Stomach (tissue), 9 donors: ENCODE data around the gene ITPKB. TPM values are rescaled to one million over a fixed set of nuclear protein-coding genes. Genes with fewer than 3 reads are reported as not detected.
A peak's percentile ranks its signal among the peaks of the same experiment; 100 is the strongest.

Experiments used
- DNase-seq, 2 donors: peaks; one replicate each; pipeline versions ENCODE4 v3.0.0 to v3.0.0-alpha.2; 2013 to 2019
- H3K27ac ChIP-seq, 5 donors: fragments of 200-600 bp in 4 of 5; sonication (generic) in 4 of 5; one replicate each; pipeline ENCODE4 v1.5.1; 2013 to 2019; ENCODE audit warnings: mild to moderate bottlenecking in 1 of 5, moderate library complexity in 1 of 5
- H3K27me3 ChIP-seq, 3 donors: fragments of 200-600 bp; sonication (generic); one replicate each; pipeline ENCODE4 v1.5.1; 2017 to 2019; ENCODE audit warnings: mixed run types in 1 of 3
- H3K36me3 ChIP-seq, 4 donors: fragments of 200-600 bp; sonication (generic); 1 replicate in 3 of 4; 2 replicates in 1 of 4; pipeline ENCODE4 v1.5.1; 2016 to 2019
- H3K4me1 ChIP-seq, 4 donors: fragments of 200-600 bp; sonication (generic); one replicate each; pipeline ENCODE4 v1.5.1; 2016 to 2019
- H3K4me3 ChIP-seq, 4 donors: fragments of 200-600 bp; sonication (generic) in 3 of 4; one replicate each; pipeline ENCODE4 v1.5.1; 2016 to 2019; ENCODE audit warnings: mild to moderate bottlenecking in 1 of 4
- H3K9me3 ChIP-seq, 4 donors: fragments of 200-600 bp; sonication (generic); one replicate each; pipeline ENCODE4 v1.5.1; 2016 to 2019
- CTCF ChIP-seq, 7 experiments: fragments of 450-650 bp in 4 of 7; fragments of 200-600 bp in 3 of 7; sonication (generic) in 3 of 7; IDR thresholded peaks; one replicate each; pipeline ENCODE4 v1.5.1; 2016 to 2019; ENCODE audit warnings: antibody characterized with exemption in 7 of 7, control low read depth in 2 of 7, mild to moderate bottlenecking in 1 of 7
- EP300 ChIP-seq: sonication (generic); formaldehyde crosslinking; IDR thresholded peaks from one replicate; pipeline ENCODE4 v1.6.1; 2017; ENCODE audit warnings: antibody characterized with exemption
- POLR2A ChIP-seq, 4 donors: fragments of 450-650 bp; IDR thresholded peaks; one replicate each; pipeline ENCODE4 v1.6.1; 2016; ENCODE audit warnings: antibody characterized with exemption in 4 of 4, control low read depth in 2 of 4, mild to moderate bottlenecking in 1 of 4, moderate library complexity in 1 of 4
- POLR2AphosphoS5 ChIP-seq, 3 donors: sonication (generic); formaldehyde crosslinking; IDR thresholded peaks; one replicate each; pipeline ENCODE4 v1.6.1; 2016; ENCODE audit warnings: antibody characterized with exemption in 3 of 3
- WGBS, 5 donors: extraction: QIAGEN DNeasy Blood & Tissue Kit in 3 of 5; methylation state at CpG; one replicate each; pipeline versions ENCODE4 v1.1.5 to v1.1.7; 2013 to 2018; 5-methylcytosine and 5-hydroxymethylcytosine counted together
- intact Hi-C: fragments of 100-400 bp; cut with DNase I; formaldehyde crosslinking; loops from one replicate; pipeline ENCODE4 v1.15.1; 2023; ENCODE audit warnings: low total_unique reads
- polyA plus RNA-seq, 3 donors: library from polyadenylated mRNA; stranded (reverse); fragments of 200-250 nt; gene quantifications; one replicate each; pipeline ENCODE4 v1.2.3, GENCODE V29; 2013
- total RNA-seq, 5 donors: library from RNA; depleted of rRNA; stranded (reverse); fragments of >200 nt; gene quantifications; one replicate each; pipeline versions ENCODE4 v1.1.0 to v1.2.3, GENCODE V29; 2014 to 2016
- donor health status: healthy with polysubstance abuse.
- donor health status: Bipolar disorder and iron deficiency.
- donor health status: healthy.

ITPKB gene
- total and polyA plus RNA-seq, 8 donors = 3.8 to 38.8 (median 19.1) TPM

- TF ChIP-seq CTCF (IDR thresholded peaks at IDR 0.05) = no peak
- TF ChIP-seq EP300 = no peak
- TF ChIP-seq POLR2A (IDR thresholded peaks at IDR 0.05) = no peak
- no peak for TF ChIP-seq POLR2AphosphoS5 (IDR thresholded peaks at IDR 0.05)
- intact Hi-C loops = loop anchor here (10.0 kb wide), 1 partner anchor 180 kb away; no protein-coding TSS in a partner anchor
- H3K27ac ChIP-seq = peak overlapping the region in 3 of 5 donors; percentile 81 to 84 (median 82)
Observed at GRCh38 chr1:226604560-226605317, 134.3 kb downstream of the ITPKB start.

DNA sequence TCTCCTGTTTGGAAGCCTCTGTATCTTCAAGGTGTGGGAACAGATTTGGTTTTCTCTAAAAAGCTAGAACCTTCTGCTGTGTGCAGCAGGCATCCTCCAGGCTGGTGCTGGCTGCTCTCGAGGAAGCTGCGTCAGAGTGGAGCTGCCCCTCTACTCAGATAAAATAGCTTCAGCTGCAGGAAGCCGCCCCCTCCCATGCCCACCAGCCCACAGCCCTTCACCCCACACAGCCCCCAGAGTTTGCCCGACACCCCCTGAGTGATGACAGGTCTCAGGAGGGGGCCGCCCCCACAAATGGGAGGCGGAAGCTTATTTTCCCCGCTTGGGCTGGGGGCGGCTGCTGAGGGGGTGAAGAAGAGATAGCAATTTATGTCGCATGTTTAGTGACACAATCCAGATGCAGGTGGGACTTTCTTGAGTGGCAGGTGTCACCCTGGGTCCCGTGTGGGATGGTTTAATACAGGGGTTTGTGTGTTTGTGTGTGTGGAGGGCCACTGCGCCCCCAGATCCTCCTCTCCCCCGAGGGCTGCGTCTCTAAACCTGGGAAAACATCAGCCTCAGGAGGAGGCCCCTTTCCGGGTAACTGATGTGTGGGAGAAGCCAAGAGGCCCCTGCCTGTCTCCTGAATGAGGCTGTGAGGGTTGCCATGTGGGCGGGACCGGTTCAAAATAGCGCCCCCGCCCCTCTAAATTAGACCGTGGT is 135.1 kb downstream of the ITPKB start:
- TF ChIP-seq CTCF (IDR thresholded peaks at IDR 0.05) (no peak), POLR2A (IDR thresholded peaks at IDR 0.05) (no peak), POLR2AphosphoS5 (IDR thresholded peaks at IDR 0.05) (no peak), EP300 (no peak)
- H3K36me3 ChIP-seq = no peaks in the 10 kb centered on the region
- peaks cover 10 to 51% (median 26%) of the 10 kb centered on the region in 4 donors for H3K4me1 ChIP-seq
- no peaks in the 10 kb centered on the region for H3K9me3 ChIP-seq
- peak in 1 of 2 donors; percentile 31 for DNase-seq
- no peak overlapping the region for H3K4me3 ChIP-seq
- WGBS, 5 donors = 69 to 79% (median 76%) methylated on average over 17 to 19 of the region's 19 CpGs
- H3K27me3 ChIP-seq = no peaks in the 10 kb centered on the region
- peak overlapping the region in 4 of 5 donors; percentile 76 to 84 (median 82) for H3K27ac ChIP-seq
- intact Hi-C loops = loop anchor here (10.0 kb wide), 1 partner anchor 179 kb away; no protein-coding TSS in a partner anchor

More at GRCh38 chr1:226604560-226605317, 134.3 kb downstream of the ITPKB start:
- Histone ChIP-seq H3K36me3 (no peaks in the 10 kb centered on the region), H3K4me3 (no peak overlapping the region), H3K9me3 (no peaks in the 10 kb centered on the region), H3K27me3 (no peaks in the 10 kb centered on the region), H3K4me1 (peaks cover 10 to 54% (median 26%) of the 10 kb centered on the region in 4 donors)
- DNase-seq = no peak
- WGBS, 5 donors = 71 to 83% (median 80%) methylated on average over 8 to 9 of the region's 9 CpGs

DNA sequence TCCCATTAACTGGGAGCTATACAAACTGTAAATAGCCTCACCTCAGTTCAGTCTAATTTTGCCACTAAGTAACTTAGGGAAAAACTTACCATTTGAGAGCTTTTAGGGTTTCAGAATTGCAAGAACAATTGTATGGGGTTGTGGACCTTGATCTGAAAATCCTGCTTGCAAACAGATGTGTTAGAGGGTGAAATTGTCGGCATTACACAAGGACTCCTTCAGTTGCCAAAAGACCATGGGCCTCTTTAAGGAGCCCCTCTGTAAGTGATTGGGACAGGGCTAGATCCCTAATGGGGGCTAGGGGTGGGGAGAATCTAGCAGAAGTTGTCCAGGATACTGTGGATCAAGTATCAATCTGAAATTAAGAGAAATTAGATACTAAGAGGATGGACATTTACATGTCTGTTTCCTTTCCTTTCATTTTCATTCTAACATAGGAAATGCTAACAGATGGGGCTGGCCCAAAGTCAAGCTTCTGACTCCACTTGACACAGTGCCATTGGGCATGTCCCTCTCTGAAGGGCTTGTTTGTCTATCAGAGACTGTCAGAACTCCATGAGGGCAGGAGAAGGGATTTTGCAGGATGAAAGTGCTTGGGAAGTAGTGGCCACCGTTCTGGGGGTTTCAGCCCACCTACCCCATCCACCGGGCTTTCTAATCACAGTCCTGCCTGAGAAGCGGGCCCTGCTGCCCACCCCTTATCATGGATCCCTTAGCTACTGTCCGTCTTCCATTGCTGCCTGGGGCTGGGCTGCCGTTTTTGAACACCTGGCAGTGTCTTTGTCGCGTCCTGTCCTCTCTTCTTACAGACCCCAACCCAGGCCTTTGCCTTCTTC is 135.8 kb downstream of the ITPKB start:
- Histone ChIP-seq H3K9me3 (no peaks in the 10 kb centered on the region), H3K27ac (peak overlapping the region; percentile 16 to 84 (median 81)), H3K4me1 (peaks cover 10 to 46% (median 26%) of the 10 kb centered on the region in 4 donors), H3K4me3 (peak overlapping the region in 1 of 4 donors; percentile 6), H3K27me3 (no peaks in the 10 kb centered on the region), H3K36me3 (no peaks in the 10 kb centered on the region)
- intact Hi-C loops = loop anchor here (10.0 kb wide), 1 partner anchor 178 kb away; no protein-coding TSS in a partner anchor
- TF ChIP-seq POLR2AphosphoS5 (IDR thresholded peaks at IDR 0.05) (no peak), EP300 (no peak), CTCF (IDR thresholded peaks at IDR 0.05) (no peak), POLR2A (IDR thresholded peaks at IDR 0.05) (no peak)
- WGBS, 5 donors = 60 to 79% (median 69%) methylated on average over 8 of the region's 8 CpGs
- DNase-seq = peak; percentile 69 to 70
